Heart right ventricle (tissue), 16 donors: ENCODE measurements around the gene DKK3. TPM values are rescaled to one million over a fixed set of nuclear protein-coding genes. Genes with fewer than 3 reads are reported as not detected.

Experiments
- ATAC-seq, 8 donors: fragments of 200-7000 bp; cut with Tn5 transposase; one replicate each; pipeline ENCODE4 v1.9.1; 2020; ENCODE audit warnings: mild to moderate bottlenecking in 8 of 8, moderate library complexity in 8 of 8, moderate number of reproducible peaks in 1 of 8
- DNase-seq, 2 donors: peaks; one replicate each; pipeline ENCODE4 v3.0.0-alpha.2; 2020
- H3K27ac ChIP-seq, 10 donors: fragments of 200-600 bp; sonication (generic) in 2 of 10; one replicate each; pipeline versions ENCODE4 v1.5.0 to v1.8.0; 2020 to 2022; ENCODE audit warnings: mild to moderate bottlenecking in 3 of 10
- H3K27me3 ChIP-seq, 7 donors: fragments of 200-600 bp; one replicate each; pipeline ENCODE4 v1.8.0; 2021 to 2022; ENCODE audit warnings: mild to moderate bottlenecking in 2 of 7
- H3K36me3 ChIP-seq, 9 donors: fragments of 200-600 bp; sonication (generic) in 1 of 9; one replicate each; pipeline versions ENCODE4 v1.5.0 to v1.8.0; 2020 to 2022; ENCODE audit warnings: mild to moderate bottlenecking in 2 of 9
- H3K4me1 ChIP-seq, 9 donors: fragments of 200-600 bp; sonication (generic) in 1 of 9; one replicate each; pipeline versions ENCODE4 v1.5.0 to v1.8.0; 2020 to 2022; ENCODE audit warnings: mild to moderate bottlenecking in 4 of 9
- H3K4me3 ChIP-seq, 10 donors: fragments of 200-600 bp; sonication (generic) in 2 of 10; one replicate each; pipeline versions ENCODE4 v1.5.0 to v1.8.0; 2020 to 2022; ENCODE audit warnings: mild to moderate bottlenecking in 7 of 10, moderate library complexity in 2 of 10
- H3K9me3 ChIP-seq, 11 donors: fragments of 200-600 bp in 10 of 11; sonication (generic) in 2 of 11; one replicate each; pipeline versions ENCODE4 v1.5.0 to v1.8.0; 2013 to 2022; ENCODE audit warnings: mild to moderate bottlenecking in 2 of 11, control low read depth in 1 of 11, moderate library complexity in 1 of 11
- CTCF ChIP-seq, 9 donors: fragments of 200-600 bp; sonication (generic) in 2 of 9; IDR thresholded peaks; one replicate each; pipeline versions ENCODE4 v1.5.0 to v1.8.0; 2021 to 2022; ENCODE audit warnings: antibody characterized with exemption in 9 of 9, mild to moderate bottlenecking in 5 of 9, moderate library complexity in 1 of 9
- WGBS, 2 donors: extraction: QIAGEN DNeasy Blood & Tissue Kit; methylation state at CpG; one replicate each; pipeline ENCODE4 v1.1.7; 2013; ENCODE audit warnings: inconsistent platforms in 1 of 2; 5-methylcytosine and 5-hydroxymethylcytosine counted together
- intact Hi-C, 10 donors: fragments of 100-400 bp; cut with DNase I; formaldehyde crosslinking; loops; one replicate each; pipeline versions ENCODE4 v1.11.1 to v1.14.2; 2022
- polyA plus RNA-seq, 2 donors: library from polyadenylated mRNA; stranded (reverse); fragments of 200-250 nt; gene quantifications; one replicate each; pipeline ENCODE4 v1.2.3, GENCODE V29; 2013
- total RNA-seq, 10 donors: library from RNA; stranded (reverse); fragmentation: NEBNext Ultra II Directional in 3 of 10; extraction: Animal tissue kit (Norgen Biotek cat#: 25700) in 3 of 10; gene quantifications; one replicate each; pipeline versions ENCODE4 v1.2.1 to v1.2.4, GENCODE V29; 2021 to 2023
- donor health status: Arrhythmogenic right ventricular cardiomyopathy.
- donor health status: ischemic (EF 13 %, LVEDD 7.1; RV severe dilation, severe dysfunction).
- donor health status: healthy with polysubstance abuse.
- donor health status: DM: no; HTN: yes; CAD: no.
- donor health status: DM: no; HTN: no; CAD: no.
- donor health status: ischemic (EF 25% LVEDD 6.9; RV normal size, moderate dysfunction).
- donor health status: ischemic (EF 25% LVEDD 5.7; RV mildly dilated, moderate dysfunction).
- donor health status: healthy.
- donor health status: DM: yes; HTN: yes; CAD: no.
- donor health status: Ischemic cardiomyopathy.
- donor health status: ischemic (EF 35%, LVEDD 5.7; RV mildly dilated, moderate dysfunction).
- donor health status: nonischemic (EF 11% LVEDD 7.7; RV severe dilation, severe dysfunction).
- donor health status: DM: yes; HTN: yes; CAD: no.
- donor health status: PGD.
- donor health status: ischemic (EF 29% LVEDD 5.4; RV normal size, mild dysfunction).
- donor health status: nonischemic (EF 23%, LVEDD 6.1; RV moderate dilation, normal function).

DKK3 gene
- total and polyA plus RNA-seq, 12 donors: 113 to 1,034 (median 601) TPM

- 39 to 48% methylated on average over 6 of the region's 6 CpGs for WGBS, 2 donors
- Histone ChIP-seq H3K27ac (peak overlapping the region; percentile 8 to 92 (median 86)), H3K4me3 (peak overlapping the region in 2 of 10 donors; percentile 5), H3K4me1 (peaks cover 86 to 100% (median 99%) of the 10 kb centered on the region in 9 donors), H3K9me3 (no peaks in the 10 kb centered on the region), H3K36me3 (no peaks in the 10 kb centered on the region), H3K27me3 (no peaks in the 10 kb centered on the region)
- DNase-seq (peak in 1 of 2 donors; percentile 69), ATAC-seq (peak in 3 of 8 donors; percentile 6 to 47 (median 36))
- intact Hi-C loops: loop anchor here in 3 of 10 donors (5.0 to 10.0 kb wide), 3 partner anchors 41 to 48 kb away; no protein-coding TSS in a partner anchor
- peak in 3 of 9 donors; percentile 21 to 27 (median 25) for TF ChIP-seq CTCF (IDR thresholded peaks at IDR 0.05)
Observed at GRCh38 chr11:11976481-11977127, 31.8 kb downstream of the DKK3 start.

- DNase-seq: no peak
- Histone ChIP-seq H3K27ac (peak overlapping the region in 8 of 10 donors; percentile 76 to 92 (median 86)), H3K36me3 (no peaks in the 10 kb centered on the region), H3K9me3 (no peaks in the 10 kb centered on the region), H3K4me1 (peaks cover 78 to 100% (median 99%) of the 10 kb centered on the region in 9 donors), H3K4me3 (no peak overlapping the region), H3K27me3 (no peaks in the 10 kb centered on the region)
- WGBS, 2 donors: 74 to 75% methylated on average over 11 of the region's 11 CpGs
- intact Hi-C loops: loop anchor here in 3 of 10 donors (5.0 to 10.0 kb wide), 3 partner anchors 42 to 49 kb away; no protein-coding TSS in a partner anchor
- no peak for TF ChIP-seq CTCF (IDR thresholded peaks at IDR 0.05)
- ATAC-seq: no peak
Observed at GRCh38 chr11:11975201-11976092, 33.0 kb downstream of the DKK3 start.

GRCh38 chr11:11973866-11974265 is 34.6 kb downstream of the DKK3 start:
- intact Hi-C loops: loop anchor here in 3 of 10 donors (5.0 to 10.0 kb wide), 3 partner anchors 43 to 68 kb away; no protein-coding TSS in a partner anchor
- peaks cover 62 to 100% (median 96%) of the 10 kb centered on the region in 9 donors for H3K4me1 ChIP-seq

More at GRCh38 chr11:11973866-11974265, 34.6 kb downstream of the DKK3 start:
- H3K4me3 ChIP-seq: no peak overlapping the region
- 37 to 48% methylated on average over 4 of the region's 4 CpGs for WGBS, 2 donors
- H3K27ac ChIP-seq: peak overlapping the region; percentile 66 to 92 (median 86)
- ATAC-seq (peak in 1 of 8 donors; percentile 0), DNase-seq (no peak)
- TF ChIP-seq CTCF (IDR thresholded peaks at IDR 0.05): no peak
- H3K27me3 ChIP-seq: no peaks in the 10 kb centered on the region
- H3K36me3 ChIP-seq: no peaks in the 10 kb centered on the region
- H3K9me3 ChIP-seq: no peaks in the 10 kb centered on the region
